Spleen (tissue), 7 donors: ENCODE data around the gene SLC16A5.

Source experiments
- CTCF ChIP-seq, 11 experiments: fragments of 200-600 bp in 7 of 11; fragments of 450-650 bp in 4 of 11; sonication (generic) in 4 of 11; IDR thresholded peaks in 8 of 11; conservative IDR thresholded peaks in 3 of 11; 1 replicate in 7 of 11; 2 replicates in 4 of 11; pipeline versions ENCODE4 v1.4.0 to v1.8.0; 2016 to 2021; ENCODE audit warnings: antibody characterized with exemption in 11 of 11, inconsistent platforms in 4 of 11, mild to moderate bottlenecking in 1 of 11
- POLR2A ChIP-seq, 3 donors: fragments of 450-650 bp; IDR thresholded peaks; one replicate each; pipeline ENCODE4 v1.5.1; 2017; ENCODE audit warnings: antibody characterized with exemption in 3 of 3, mild to moderate bottlenecking in 1 of 3
- POLR2AphosphoS5 ChIP-seq, 3 donors: sonication (generic); formaldehyde crosslinking; IDR thresholded peaks; one replicate each; pipeline ENCODE4 v1.5.1; 2017; ENCODE audit warnings: antibody characterized with exemption in 3 of 3
- donor health status: DM: no; HTN: no; CAD: no; lungs with moderate emphysema.
- donor health status: DM: no; HTN: no; CAD: no.
- donor health status: DM: no; HTN: no; CAD: no.

- TF ChIP-seq POLR2A (IDR thresholded peaks at IDR 0.05), result no peak
- TF ChIP-seq CTCF (IDR thresholded peaks at IDR 0.05 in 8 of 11, conservative IDR thresholded peaks at IDR 0.05 in 3 of 11), result no peak
- TF ChIP-seq POLR2AphosphoS5 (IDR thresholded peaks at IDR 0.05), result no peak
Observed at GRCh38 chr17:75109046-75109406, 21.3 kb downstream of the SLC16A5 start.
